DOHH2 (cell line): ENCODE data around the gene RBM15B.
A peak's percentile ranks its signal among the peaks of the same experiment; 100 is the strongest.

ENCODE experiments used
- H3F3A ChIP-seq: fragments of 200-600 bp; sonication (generic), shearing (Covaris generic); 2 replicates; pipeline ENCODE4 v1.6.0; 2016; ENCODE audit warnings: antibody characterized with exemption, mild to moderate bottlenecking; ENCODE audit not compliant: control insufficient read depth, insufficient read depth
- H3K27ac ChIP-seq: fragments of 200-600 bp; sonication (generic); 2 replicates; pipeline ENCODE4 v1.5.1; 2014; ENCODE audit warnings: low read depth, mild to moderate bottlenecking, low read length, moderate library complexity
- H3K27me3 ChIP-seq: fragments of 200-600 bp; sonication (generic); 2 replicates; pipeline ENCODE4 v1.6.1; 2014; ENCODE audit warnings: mild to moderate bottlenecking, low read length, mixed read lengths; ENCODE audit not compliant: control insufficient read depth
- H3K36me3 ChIP-seq: fragments of 200-600 bp; sonication (generic); 2 replicates; pipeline ENCODE4 v1.6.1; 2014; ENCODE audit warnings: mild to moderate bottlenecking, low read length, moderate library complexity, mixed read lengths; ENCODE audit not compliant: control insufficient read depth
- H3K4me1 ChIP-seq: fragments of 200-600 bp; sonication (generic); 2 replicates; pipeline ENCODE4 v1.6.1; 2014; ENCODE audit warnings: mild to moderate bottlenecking, low read length, mixed read lengths; ENCODE audit not compliant: control insufficient read depth
- H3K4me2 ChIP-seq: fragments of 200-600 bp; sonication (generic); 2 replicates; pipeline ENCODE4 v1.6.0; 2014; ENCODE audit warnings: mild to moderate bottlenecking, low read length, moderate library complexity
- H3K4me3 ChIP-seq: fragments of 200-600 bp; sonication (generic); 2 replicates; pipeline ENCODE4 v1.5.1; 2014; ENCODE audit warnings: mild to moderate bottlenecking, low read length, mixed read lengths
- H3K79me2 ChIP-seq: fragments of 200-600 bp; sonication (generic); 2 replicates; pipeline ENCODE4 v1.6.1; 2014; ENCODE audit warnings: mild to moderate bottlenecking, low read length, mixed read lengths; ENCODE audit not compliant: control insufficient read depth
- H3K9me2 ChIP-seq: fragments of 200-600 bp; sonication (generic); replicated peaks from 2 replicates; pipeline ENCODE4 v1.6.1; 2014; ENCODE audit warnings: mild to moderate bottlenecking, low read length, mixed read lengths; ENCODE audit not compliant: control insufficient read depth
- H3K9me3 ChIP-seq: fragments of 200-600 bp; sonication (generic); 2 replicates; pipeline ENCODE4 v1.6.1; 2014; ENCODE audit warnings: antibody characterized with exemption, low read length, mixed read lengths; ENCODE audit not compliant: control insufficient read depth, insufficient read depth
- H4K20me1 ChIP-seq: fragments of 200-600 bp; sonication (generic); 2 replicates; pipeline ENCODE4 v1.6.0; 2014; ENCODE audit warnings: low read depth, mild to moderate bottlenecking, antibody characterized with exemption, low read length, moderate library complexity; ENCODE audit not compliant: control insufficient read depth, insufficient read depth
- EZH2phosphoT487 ChIP-seq: fragments of 200-600 bp; sonication (generic); IDR thresholded peaks from 2 replicates; pipeline ENCODE4 v1.6.1; 2017; ENCODE audit warnings: borderline replicate concordance, mild to moderate bottlenecking, antibody characterized with exemption, low read length, moderate library complexity, mixed read lengths
- TF ChIP-seq, protein P1 (sequence below): fragments of 200-600 bp; sonication (generic); IDR thresholded peaks from one replicate; pipeline ENCODE4 v1.5.1; 2014; ENCODE audit warnings: antibody characterized with exemption, mild to moderate bottlenecking, low read depth, low read length; ENCODE audit not compliant: poor library complexity, severe bottlenecking

The RBM15B gene

GRCh38 chr3:51434110-51434509 lies 43.0 kb downstream of the RBM15B start:
- no peaks in the 10 kb centered on the region for H3K9me2 ChIP-seq
- H3K27me3 ChIP-seq: no peaks in the 10 kb centered on the region
- no peaks in the 10 kb centered on the region for H3K9me3 ChIP-seq
- H3K4me3 ChIP-seq: no peak overlapping the region
- TF ChIP-seq EZH2phosphoT487: no peak
- TF ChIP-seq, protein P1, sequence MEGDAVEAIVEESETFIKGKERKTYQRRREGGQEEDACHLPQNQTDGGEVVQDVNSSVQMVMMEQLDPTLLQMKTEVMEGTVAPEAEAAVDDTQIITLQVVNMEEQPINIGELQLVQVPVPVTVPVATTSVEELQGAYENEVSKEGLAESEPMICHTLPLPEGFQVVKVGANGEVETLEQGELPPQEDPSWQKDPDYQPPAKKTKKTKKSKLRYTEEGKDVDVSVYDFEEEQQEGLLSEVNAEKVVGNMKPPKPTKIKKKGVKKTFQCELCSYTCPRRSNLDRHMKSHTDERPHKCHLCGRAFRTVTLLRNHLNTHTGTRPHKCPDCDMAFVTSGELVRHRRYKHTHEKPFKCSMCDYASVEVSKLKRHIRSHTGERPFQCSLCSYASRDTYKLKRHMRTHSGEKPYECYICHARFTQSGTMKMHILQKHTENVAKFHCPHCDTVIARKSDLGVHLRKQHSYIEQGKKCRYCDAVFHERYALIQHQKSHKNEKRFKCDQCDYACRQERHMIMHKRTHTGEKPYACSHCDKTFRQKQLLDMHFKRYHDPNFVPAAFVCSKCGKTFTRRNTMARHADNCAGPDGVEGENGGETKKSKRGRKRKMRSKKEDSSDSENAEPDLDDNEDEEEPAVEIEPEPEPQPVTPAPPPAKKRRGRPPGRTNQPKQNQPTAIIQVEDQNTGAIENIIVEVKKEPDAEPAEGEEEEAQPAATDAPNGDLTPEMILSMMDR: no peak
- H3K4me2 ChIP-seq: no peak overlapping the region
- H3K27ac ChIP-seq: no peak overlapping the region
- H4K20me1 ChIP-seq: no peaks in the 10 kb centered on the region
- H3F3A ChIP-seq: 0 out of 2 replicates have a peak, but pooled peaks cover 3% of the 10 kb centered on the region
- peaks cover 10% of the 10 kb centered on the region for H3K79me2 ChIP-seq
- H3K36me3 ChIP-seq: peaks cover 67% of the 10 kb centered on the region
- no peaks in the 10 kb centered on the region for H3K4me1 ChIP-seq

- TF ChIP-seq, protein P1: peak; percentile 78
- TF ChIP-seq EZH2phosphoT487: no peak
- Histone ChIP-seq H3K79me2 (peaks cover 10% of the 10 kb centered on the region), H3F3A (0 out of 2 replicates have a peak, but pooled peaks cover 3% of the 10 kb centered on the region), H3K36me3 (peaks cover 63% of the 10 kb centered on the region), H3K9me3 (no peaks in the 10 kb centered on the region), H3K27ac (no peak overlapping the region), H4K20me1 (no peaks in the 10 kb centered on the region), H3K4me3 (no peak overlapping the region), H3K27me3 (no peaks in the 10 kb centered on the region), H3K9me2 (no peaks in the 10 kb centered on the region), H3K4me1 (no peaks in the 10 kb centered on the region), H3K4me2 (no peak overlapping the region)
Observed at GRCh38 chr3:51434746-51435327, 43.8 kb downstream of the RBM15B start.

GRCh38 chr3:51436998-51437639 lies 46.0 kb downstream of the RBM15B start:
- Histone ChIP-seq H3K4me2 (no peak overlapping the region), H3K27ac (no peak overlapping the region), H3K27me3 (no peaks in the 10 kb centered on the region), H3K4me1 (no peaks in the 10 kb centered on the region), H3K9me2 (no peaks in the 10 kb centered on the region), H3K36me3 (peaks cover 67% of the 10 kb centered on the region), H3K4me3 (no peak overlapping the region), H3K79me2 (peaks cover 10% of the 10 kb centered on the region), H3F3A (no peaks in the 10 kb centered on the region), H4K20me1 (no peaks in the 10 kb centered on the region), H3K9me3 (no peaks in the 10 kb centered on the region)
- TF ChIP-seq EZH2phosphoT487: no peak
- TF ChIP-seq, protein P1: no peak
